Panc1 (cell line): ENCODE data around the gene HHLA2. TPM values are rescaled to one million over a fixed set of nuclear protein-coding genes. Genes with fewer than 3 reads are reported as not detected.

Experiments used
- ATAC-seq: fragments of 200-7000 bp; cut with Tn5 transposase; 2 replicates; pipeline ENCODE4 v1.9.1; 2020; ENCODE audit warnings: mild to moderate bottlenecking, moderate library complexity
- Bru-seq: library from RNA; stranded (reverse); fragments of 400-500 nt; gene quantifications from one replicate; lab custom pipeline; 2021; lab: Mats Ljungman, UMichigan
- BruChase-seq, 2 experiments: library from RNA; stranded (reverse); fragments of 400-500 nt; gene quantifications; one replicate each; lab custom pipeline; 2021; lab: Mats Ljungman, UMichigan
- BruUV-seq: library from RNA; stranded (reverse); fragments of 400-500 nt; replicated peaks from 2 replicates; lab custom pipeline; 2021; lab: Mats Ljungman, UMichigan
- CTCF ChIA-PET: fragments of 300-600 bp; sonication (Branson Sonifier 250); formaldehyde crosslinking; loops from one replicate; lab custom pipeline; 2022; ENCODE audit warnings: antibody characterized with exemption; lab: Charles Lee
- POLR2A ChIA-PET: fragments of 300-600 bp; sonication (Branson Sonifier 250); formaldehyde crosslinking; loops from one replicate; lab custom pipeline; 2022; ENCODE audit warnings: antibody characterized with exemption; lab: Charles Lee
- DNase-seq: peaks from one replicate; pipeline ENCODE4 v3.0.0-alpha.2; 2010; ENCODE audit warnings: low read depth, low spot score
- H3K27ac ChIP-seq: 2 replicates; pipeline ENCODE4 v1.5.1; 2011; ENCODE audit warnings: mild to moderate bottlenecking, low read length, inconsistent platforms
- H3K27me3 ChIP-seq: fragments of 200-500 bp; sonication (Bioruptor generic); 2 replicates; pipeline ENCODE4 v1.6.0; 2014; ENCODE audit warnings: low read length, inconsistent platforms; ENCODE audit not compliant: control insufficient read depth, insufficient read depth
- H3K36me3 ChIP-seq: fragments of 200-500 bp; sonication (Bioruptor generic); 2 replicates; pipeline ENCODE4 v1.5.1; 2014; ENCODE audit warnings: inconsistent platforms, mild to moderate bottlenecking, low read length, moderate library complexity; ENCODE audit not compliant: control insufficient read depth, insufficient read depth
- H3K4me1 ChIP-seq: 2 replicates; pipeline ENCODE4 v1.5.1; 2011; ENCODE audit warnings: inconsistent platforms, mild to moderate bottlenecking, low read length, moderate library complexity; ENCODE audit not compliant: control insufficient read depth, insufficient read depth
- H3K4me3 ChIP-seq, 2 experiments: 2 replicates each; pipeline ENCODE4 v1.5.1; 2011 to 2012; ENCODE audit warnings: low read depth in 2 of 2, low read length in 2 of 2, mild to moderate bottlenecking in 2 of 2, inconsistent platforms in 1 of 2, moderate library complexity in 1 of 2
- H3K9me3 ChIP-seq: fragments of 200-500 bp; sonication (Bioruptor generic); 2 replicates; pipeline ENCODE4 v1.5.1; 2014; ENCODE audit warnings: low read depth, mild to moderate bottlenecking, inconsistent platforms, low read length, moderate library complexity; ENCODE audit not compliant: control insufficient read depth, insufficient read depth
- POLR2AphosphoS5 ChIP-seq: IDR thresholded peaks from 2 replicates; pipeline ENCODE4 v1.6.1; 2012; ENCODE audit warnings: mild to moderate bottlenecking, low read depth, low read length, moderate library complexity
- REST ChIP-seq, 2 experiments: IDR thresholded peaks; 2 replicates each; pipeline ENCODE4 v1.6.1; 2011 to 2012; ENCODE audit warnings: low read depth in 2 of 2, control low read depth in 1 of 2, low read length in 1 of 2, mild to moderate bottlenecking in 1 of 2, moderate library complexity in 1 of 2; ENCODE audit not compliant: insufficient read depth in 1 of 2
- SIN3A ChIP-seq: IDR thresholded peaks from 2 replicates; pipeline ENCODE4 v1.6.1; 2012; ENCODE audit warnings: low read depth, mild to moderate bottlenecking, low read length, moderate library complexity, borderline replicate concordance; ENCODE audit not compliant: insufficient read depth
- TCF7L2 ChIP-seq: IDR thresholded peaks from 2 replicates; pipeline ENCODE4 v1.6.1; 2011; ENCODE audit warnings: mild to moderate bottlenecking, low read depth, low read length, inconsistent platforms
- in situ Hi-C: cut with HindIII; loops from 2 replicates; pipeline ENCODE4 v1.10.0; 2016; ENCODE audit warnings: low sequenced_read_pairs, low pct_unique_long_range_greater_than_20kb
- intact Hi-C: fragments of 100-400 bp; cut with micrococcal nuclease; formaldehyde crosslinking; loops from one replicate; pipeline ENCODE4 v1.10.0; 2022; ENCODE audit not compliant: unreplicated experiment
- long read RNA-seq: library from polyadenylated mRNA; unstranded; transcript quantifications from one replicate; pipeline ENCODE4 v2.0.0, GENCODE V29; 2021; ENCODE audit not compliant: unreplicated experiment
- polyA plus RNA-seq: library from polyadenylated mRNA; unstranded; fragments of >200 nt; gene quantifications from one replicate; pipeline ENCODE4 v1.2.1, GENCODE V29; 2012; ENCODE audit warnings: missing spikeins; ENCODE audit not compliant: insufficient read length
- total RNA-seq: library from RNA; stranded (reverse); gene quantifications from one replicate; pipeline ENCODE4 v1.2.1, GENCODE V29; 2021; ENCODE audit not compliant: unreplicated experiment
- TF ChIP-seq, protein P1 (sequence below): fragments of 450-650 bp; IDR thresholded peaks from 2 replicates; pipeline ENCODE4 v1.5.1; 2017; ENCODE audit warnings: mild to moderate bottlenecking

The HHLA2 gene, protein sequence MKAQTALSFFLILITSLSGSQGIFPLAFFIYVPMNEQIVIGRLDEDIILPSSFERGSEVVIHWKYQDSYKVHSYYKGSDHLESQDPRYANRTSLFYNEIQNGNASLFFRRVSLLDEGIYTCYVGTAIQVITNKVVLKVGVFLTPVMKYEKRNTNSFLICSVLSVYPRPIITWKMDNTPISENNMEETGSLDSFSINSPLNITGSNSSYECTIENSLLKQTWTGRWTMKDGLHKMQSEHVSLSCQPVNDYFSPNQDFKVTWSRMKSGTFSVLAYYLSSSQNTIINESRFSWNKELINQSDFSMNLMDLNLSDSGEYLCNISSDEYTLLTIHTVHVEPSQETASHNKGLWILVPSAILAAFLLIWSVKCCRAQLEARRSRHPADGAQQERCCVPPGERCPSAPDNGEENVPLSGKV
- total RNA-seq (not detected), Bru-seq, nascent RNA (percentile 1 among the genes with signal in this experiment), BruChase-seq, experiment 1, labeled RNA remaining after a 2-hour chase (percentile 5 among the genes with signal in this experiment), BruChase-seq, experiment 2, labeled RNA remaining after a 6-hour chase (percentile 3 among the genes with signal in this experiment)
- polyA plus RNA-seq: not detected
- long read RNA-seq: 0 reads

GRCh38 chr3:108296239-108296638 lies at the start of gene HHLA2:
Gene HHLA2 (plus strand): TSS chr3:108296548. CDS start chr3:108351814, 55,266 bp downstream.
- Histone ChIP-seq H3K36me3 (no peaks in the 10 kb centered on the region), H3K4me1 (no peaks in the 10 kb centered on the region; the same call in 1 of the 2 replicates), H3K9me3 (no peaks in the 10 kb centered on the region), H3K27me3 (no peaks in the 10 kb centered on the region), H3K4me3 (no peak within 1 kb of the TSS), H3K27ac (no peak within 1 kb of the TSS)
- no peak for DNase-seq
- in situ Hi-C loops (no loop called here), intact Hi-C loops (no loop called here)
- CTCF ChIA-PET: no interaction called here
- no peak for ATAC-seq
- BruUV-seq: no TSS peak
- POLR2A ChIA-PET: no interaction called here
- TF ChIP-seq POLR2AphosphoS5 (no peak), REST (IDR thresholded peaks at IDR 0.05; ENCODE audit: insufficient read depth in 1 of 2, low read depth in 2 of 2, low read length in 1 of 2) (no peak), SIN3A (no peak), TCF7L2 (no peak)
- TF ChIP-seq, protein P1, sequence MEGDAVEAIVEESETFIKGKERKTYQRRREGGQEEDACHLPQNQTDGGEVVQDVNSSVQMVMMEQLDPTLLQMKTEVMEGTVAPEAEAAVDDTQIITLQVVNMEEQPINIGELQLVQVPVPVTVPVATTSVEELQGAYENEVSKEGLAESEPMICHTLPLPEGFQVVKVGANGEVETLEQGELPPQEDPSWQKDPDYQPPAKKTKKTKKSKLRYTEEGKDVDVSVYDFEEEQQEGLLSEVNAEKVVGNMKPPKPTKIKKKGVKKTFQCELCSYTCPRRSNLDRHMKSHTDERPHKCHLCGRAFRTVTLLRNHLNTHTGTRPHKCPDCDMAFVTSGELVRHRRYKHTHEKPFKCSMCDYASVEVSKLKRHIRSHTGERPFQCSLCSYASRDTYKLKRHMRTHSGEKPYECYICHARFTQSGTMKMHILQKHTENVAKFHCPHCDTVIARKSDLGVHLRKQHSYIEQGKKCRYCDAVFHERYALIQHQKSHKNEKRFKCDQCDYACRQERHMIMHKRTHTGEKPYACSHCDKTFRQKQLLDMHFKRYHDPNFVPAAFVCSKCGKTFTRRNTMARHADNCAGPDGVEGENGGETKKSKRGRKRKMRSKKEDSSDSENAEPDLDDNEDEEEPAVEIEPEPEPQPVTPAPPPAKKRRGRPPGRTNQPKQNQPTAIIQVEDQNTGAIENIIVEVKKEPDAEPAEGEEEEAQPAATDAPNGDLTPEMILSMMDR: no peak

DNA sequence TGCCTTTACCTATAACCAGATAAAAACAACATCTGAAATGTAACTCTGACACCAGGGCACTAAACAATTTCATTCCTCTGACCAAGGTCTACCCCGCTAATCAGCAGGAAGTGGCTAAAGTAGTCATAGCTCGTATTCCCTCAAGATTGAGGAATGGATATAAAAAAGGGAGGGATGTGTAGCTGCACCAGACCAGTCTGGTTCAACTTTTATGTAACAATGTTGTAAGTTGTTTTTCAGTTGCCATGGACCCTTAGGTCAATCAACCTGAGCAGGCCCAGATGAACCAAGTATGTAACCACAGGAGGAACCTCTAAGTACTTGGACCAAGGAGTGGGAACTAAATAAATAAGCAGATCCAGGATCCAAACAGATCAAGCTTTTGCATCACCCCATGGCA lies 45.7 kb upstream of the HHLA2 start:
- Histone ChIP-seq H3K4me1 (no peaks in the 10 kb centered on the region), H3K27ac (no peak overlapping the region), H3K27me3 (no peaks in the 10 kb centered on the region), H3K36me3 (no peaks in the 10 kb centered on the region), H3K9me3 (no peaks in the 10 kb centered on the region), H3K4me3 (no peak overlapping the region)
- no TSS peak for BruUV-seq
- no peak for ATAC-seq
- ChIA-PET POLR2A (no interaction called here), CTCF (no interaction called here)
- intact Hi-C loops: no loop called here
- TF ChIP-seq, protein P1: no peak
- TF ChIP-seq TCF7L2 (no peak), REST (IDR thresholded peaks at IDR 0.05; ENCODE audit: insufficient read depth in 1 of 2, low read depth in 2 of 2, low read length in 1 of 2) (no peak), SIN3A (no peak), POLR2AphosphoS5 (no peak)
- no peak for DNase-seq
- in situ Hi-C loops: no loop called here
